Ishikawa (cell line): ENCODE results near the gene GNG12.

Experiments used
- CEBPB ChIP-seq: IDR thresholded peaks from 2 replicates; pipeline ENCODE4 v1.6.1; 2012
- CREB1 ChIP-seq: IDR thresholded peaks from 2 replicates; pipeline ENCODE4 v1.6.1; 2012; ENCODE audit warnings: low read depth
- EP300 ChIP-seq: IDR thresholded peaks from 2 replicates; pipeline ENCODE4 v1.6.1; 2012; ENCODE audit warnings: borderline replicate concordance
- FOXM1 ChIP-seq: IDR thresholded peaks from 2 replicates; pipeline ENCODE4 v1.6.1; 2012; ENCODE audit warnings: low read depth, borderline replicate concordance
- MAX ChIP-seq: IDR thresholded peaks from 2 replicates; pipeline ENCODE4 v1.6.1; 2012
- RAD21 ChIP-seq: IDR thresholded peaks from 2 replicates; pipeline ENCODE4 v1.6.1; 2012; ENCODE audit warnings: low read depth
- REST ChIP-seq: IDR thresholded peaks from 2 replicates; pipeline ENCODE4 v1.6.1; 2012; ENCODE audit warnings: low read depth, mild to moderate bottlenecking
- TAF1 ChIP-seq: IDR thresholded peaks from 2 replicates; pipeline ENCODE4 v1.6.1; 2012; ENCODE audit warnings: low read depth, mild to moderate bottlenecking
- TCF12 ChIP-seq: IDR thresholded peaks from 2 replicates; pipeline ENCODE4 v1.6.1; 2012; ENCODE audit warnings: low read depth
- TEAD4 ChIP-seq: IDR thresholded peaks from 2 replicates; pipeline ENCODE4 v1.6.1; 2012
- YY1 ChIP-seq: IDR thresholded peaks from 2 replicates; pipeline ENCODE4 v1.6.1; 2012; ENCODE audit warnings: low read depth

GRCh38 chr1:67653304-67653703 lies 180.0 kb downstream of the GNG12 start:
- TF ChIP-seq CEBPB (no peak), CREB1 (no peak), RAD21 (no peak), YY1 (no peak), MAX (no peak), EP300 (no peak), REST (no peak), TCF12 (no peak), FOXM1 (no peak), TAF1 (no peak), TEAD4 (no peak)
